Esophagus (tissue), 2 donors: ENCODE results near the gene NPHS2. TPM values are rescaled to one million over a fixed set of nuclear protein-coding genes. Genes with fewer than 3 reads are reported as not detected.
A peak's percentile ranks its signal among the peaks of the same experiment; 100 is the strongest.

Experiments
- H3K27ac ChIP-seq, 2 donors: one replicate each; pipeline ENCODE4 v1.5.1; 2013; ENCODE audit warnings: low read depth in 2 of 2, mild to moderate bottlenecking in 2 of 2, inconsistent platforms in 1 of 2, low read length in 1 of 2, moderate library complexity in 1 of 2
- H3K27me3 ChIP-seq, 2 donors: one replicate each; pipeline ENCODE4 v1.6.1; 2013; ENCODE audit warnings: low read length in 2 of 2, control low read depth in 1 of 2, mild to moderate bottlenecking in 1 of 2; ENCODE audit not compliant: insufficient read depth in 2 of 2, control insufficient read depth in 1 of 2
- H3K36me3 ChIP-seq, 2 donors: one replicate each; pipeline ENCODE4 v1.6.1; 2013; ENCODE audit warnings: low read length in 1 of 2; ENCODE audit not compliant: control insufficient read depth in 2 of 2, insufficient read depth in 2 of 2
- H3K4me1 ChIP-seq, 2 donors: one replicate each; pipeline ENCODE4 v1.6.1; 2013; ENCODE audit warnings: low read length in 1 of 2; ENCODE audit not compliant: control insufficient read depth in 2 of 2, insufficient read depth in 2 of 2
- H3K4me3 ChIP-seq, 2 donors: one replicate each; pipeline ENCODE4 v1.5.1; 2013; ENCODE audit warnings: low read length in 2 of 2, mild to moderate bottlenecking in 2 of 2, low read depth in 1 of 2, moderate library complexity in 1 of 2
- H3K9me3 ChIP-seq, 2 donors: one replicate each; pipeline ENCODE4 v1.6.1; 2013; ENCODE audit warnings: mild to moderate bottlenecking in 2 of 2, low read depth in 1 of 2, low read length in 1 of 2, moderate library complexity in 1 of 2; ENCODE audit not compliant: control insufficient read depth in 2 of 2, insufficient read depth in 1 of 2
- WGBS, 2 donors: extraction: QIAGEN DNeasy Blood & Tissue Kit; methylation state at CpG; one replicate each; pipeline ENCODE4 v1.1.7; 2013; 5-methylcytosine and 5-hydroxymethylcytosine counted together
- polyA plus RNA-seq, 2 donors: library from polyadenylated mRNA; stranded (reverse); fragments of 200-250 nt; gene quantifications; one replicate each; pipeline ENCODE4 v1.2.3, GENCODE V29; 2013
- donor health status: healthy with polysubstance abuse.
- donor health status: Bipolar disorder and iron deficiency.

NPHS2 gene
- polyA plus RNA-seq, 2 donors: not detected

GRCh38 chr1:179588425-179589024 is 12.8 kb upstream of the NPHS2 start:
- H3K4me3 ChIP-seq: no peak overlapping the region
- no peaks in the 10 kb centered on the region for H3K36me3 ChIP-seq
- H3K27ac ChIP-seq: no peak overlapping the region
- H3K4me1 ChIP-seq: peaks cover 4 to 8% of the 10 kb centered on the region in 2 donors
- H3K27me3 ChIP-seq: no peaks in the 10 kb centered on the region
- WGBS, 2 donors: 87 to 91% methylated on average over 18 of the region's 18 CpGs
- peaks cover 0 to 2% of the 10 kb centered on the region in 2 donors for H3K9me3 ChIP-seq

GRCh38 chr1:179587336-179587735 is 11.6 kb upstream of the NPHS2 start:
- Histone ChIP-seq H3K4me3 (no peak overlapping the region), H3K27me3 (no peaks in the 10 kb centered on the region)

GRCh38 chr1:179586107-179586823 is 10.5 kb upstream of the NPHS2 start:
- WGBS, 2 donors: 3 to 4% methylated on average over 59 to 60 of the region's 60 CpGs
- peaks cover 0 to 4% of the 10 kb centered on the region in 2 donors for H3K4me1 ChIP-seq
- no peaks in the 10 kb centered on the region for H3K36me3 ChIP-seq
- H3K9me3 ChIP-seq: peaks cover 0 to 2% of the 10 kb centered on the region in 2 donors
- H3K27me3 ChIP-seq: no peaks in the 10 kb centered on the region
- H3K4me3 ChIP-seq: peak overlapping the region; percentile 12 to 32
- H3K27ac ChIP-seq: peak overlapping the region; percentile 6 to 42

More at GRCh38 chr1:179587336-179587735, 11.6 kb upstream of the NPHS2 start:
- Histone ChIP-seq H3K4me1 (peaks cover 4 to 8% of the 10 kb centered on the region in 2 donors), H3K27ac (no peak overlapping the region), H3K36me3 (no peaks in the 10 kb centered on the region), H3K9me3 (peaks cover 0 to 2% of the 10 kb centered on the region in 2 donors)
- WGBS, 2 donors: 88 to 93% methylated on average over 6 of the region's 6 CpGs

DNA sequence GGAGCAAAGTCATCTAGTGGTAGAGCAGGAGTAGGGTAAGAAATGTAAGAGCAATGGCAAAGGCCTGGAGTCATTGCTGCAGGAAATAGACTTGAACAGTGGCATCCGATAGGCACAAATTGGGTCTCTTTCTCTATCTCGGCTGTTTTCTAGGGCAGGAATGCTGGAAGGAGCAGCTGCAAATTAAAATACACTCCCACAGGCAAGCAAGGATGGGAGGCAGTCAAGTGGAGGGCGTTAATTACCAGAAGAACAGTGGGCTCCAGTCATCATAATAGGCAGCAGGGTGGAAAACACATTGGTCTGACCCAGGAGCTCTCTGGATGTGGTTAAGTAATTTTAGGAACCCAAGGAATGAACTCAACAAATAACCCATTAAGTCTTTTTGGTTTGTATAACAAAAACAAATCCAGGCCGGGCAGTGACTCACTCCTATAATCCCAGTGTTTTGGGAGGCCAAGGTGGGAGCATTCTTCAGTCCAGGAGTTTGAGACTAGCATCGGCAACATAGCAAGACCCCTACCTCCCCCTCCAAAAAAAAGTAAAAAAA is 8.1 kb upstream of the NPHS2 start:
- Histone ChIP-seq H3K4me3 (no peak overlapping the region), H3K27ac (no peak overlapping the region), H3K27me3 (no peaks in the 10 kb centered on the region), H3K36me3 (no peaks in the 10 kb centered on the region), H3K9me3 (peaks cover 0 to 2% of the 10 kb centered on the region in 2 donors), H3K4me1 (peaks cover 0 to 4% of the 10 kb centered on the region in 2 donors)
- WGBS, 2 donors: 86 to 90% methylated on average over 5 of the region's 5 CpGs

DNA sequence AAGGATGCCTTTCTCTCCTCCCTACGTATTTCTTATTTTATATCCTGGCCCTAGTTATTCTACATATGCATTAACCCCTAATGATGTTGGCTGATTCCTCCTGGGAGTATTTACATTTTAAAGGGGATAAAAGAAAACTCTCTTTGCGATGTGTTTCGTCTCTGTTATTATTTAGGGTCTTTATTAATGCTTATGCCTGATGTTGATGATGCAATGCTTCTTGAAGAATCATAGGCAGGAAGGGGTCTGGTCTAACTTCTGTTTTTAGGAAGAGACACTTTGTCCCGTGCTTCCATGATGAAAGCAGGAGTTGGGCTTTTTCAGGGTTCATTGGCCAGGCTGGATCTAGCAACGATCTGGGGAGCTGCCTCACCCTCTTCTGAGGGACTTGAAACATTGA is 761 bp upstream of the NPHS2 start:
- 32 to 40% methylated on average over 5 of the region's 5 CpGs for WGBS, 2 donors
- Histone ChIP-seq H3K36me3 (no peaks in the 10 kb centered on the region), H3K4me3 (no peak overlapping the region), H3K9me3 (peaks cover 0 to 3% of the 10 kb centered on the region in 2 donors), H3K4me1 (no peaks in the 10 kb centered on the region), H3K27me3 (peaks cover 2 to 10% of the 10 kb centered on the region in 2 donors), H3K27ac (no peak overlapping the region)

DNA sequence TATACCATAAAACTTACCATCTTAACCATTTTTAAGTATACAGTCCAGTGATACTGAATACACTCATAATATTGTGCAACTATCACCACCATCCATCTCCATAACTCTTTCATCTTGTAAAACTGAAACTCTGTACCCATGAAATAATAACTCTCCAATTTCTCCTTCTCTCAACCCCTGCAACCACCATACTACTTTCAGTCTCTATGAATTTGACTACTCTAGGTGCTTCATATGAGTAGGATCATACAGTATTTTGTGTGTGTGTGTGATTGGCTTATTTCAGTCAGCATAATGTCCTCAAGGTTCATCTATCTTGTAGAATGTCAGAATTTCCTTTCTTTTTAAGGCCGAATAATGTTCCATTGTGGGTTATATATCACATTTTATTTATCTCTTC is 17.7 kb downstream of the NPHS2 start:
- H3K4me1 ChIP-seq: no peaks in the 10 kb centered on the region
- no peaks in the 10 kb centered on the region for H3K27me3 ChIP-seq
- H3K27ac ChIP-seq: no peak overlapping the region
- no peak overlapping the region for H3K4me3 ChIP-seq
- 88 to 95% methylated on average over 1 of the region's 1 CpG for WGBS, 2 donors
- H3K36me3 ChIP-seq: no peaks in the 10 kb centered on the region
- H3K9me3 ChIP-seq: no peaks in the 10 kb centered on the region

DNA sequence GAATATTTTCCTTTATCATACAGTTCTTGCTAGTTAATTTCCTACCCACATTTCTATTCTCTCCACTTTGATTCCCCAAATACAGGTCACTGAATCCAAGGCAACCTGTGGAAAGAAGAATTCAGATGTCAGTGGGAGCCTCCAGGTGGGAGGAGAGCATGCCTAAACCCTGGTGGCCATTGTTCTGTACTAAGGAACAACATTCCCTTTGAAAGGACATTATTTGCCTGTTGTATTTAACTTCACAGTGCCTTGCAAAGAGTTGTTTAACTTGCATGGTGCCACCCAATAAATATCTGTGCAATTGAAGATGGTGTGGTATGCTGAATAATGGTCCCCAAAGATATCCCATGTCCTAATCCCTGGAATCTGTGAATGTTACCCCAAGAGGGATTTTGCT is 21.3 kb downstream of the NPHS2 start:
- no peak overlapping the region for H3K27ac ChIP-seq
- H3K4me1 ChIP-seq: no peaks in the 10 kb centered on the region
- H3K4me3 ChIP-seq: no peak overlapping the region
- H3K36me3 ChIP-seq: no peaks in the 10 kb centered on the region
- H3K27me3 ChIP-seq: no peaks in the 10 kb centered on the region
- H3K9me3 ChIP-seq: no peaks in the 10 kb centered on the region

DNA sequence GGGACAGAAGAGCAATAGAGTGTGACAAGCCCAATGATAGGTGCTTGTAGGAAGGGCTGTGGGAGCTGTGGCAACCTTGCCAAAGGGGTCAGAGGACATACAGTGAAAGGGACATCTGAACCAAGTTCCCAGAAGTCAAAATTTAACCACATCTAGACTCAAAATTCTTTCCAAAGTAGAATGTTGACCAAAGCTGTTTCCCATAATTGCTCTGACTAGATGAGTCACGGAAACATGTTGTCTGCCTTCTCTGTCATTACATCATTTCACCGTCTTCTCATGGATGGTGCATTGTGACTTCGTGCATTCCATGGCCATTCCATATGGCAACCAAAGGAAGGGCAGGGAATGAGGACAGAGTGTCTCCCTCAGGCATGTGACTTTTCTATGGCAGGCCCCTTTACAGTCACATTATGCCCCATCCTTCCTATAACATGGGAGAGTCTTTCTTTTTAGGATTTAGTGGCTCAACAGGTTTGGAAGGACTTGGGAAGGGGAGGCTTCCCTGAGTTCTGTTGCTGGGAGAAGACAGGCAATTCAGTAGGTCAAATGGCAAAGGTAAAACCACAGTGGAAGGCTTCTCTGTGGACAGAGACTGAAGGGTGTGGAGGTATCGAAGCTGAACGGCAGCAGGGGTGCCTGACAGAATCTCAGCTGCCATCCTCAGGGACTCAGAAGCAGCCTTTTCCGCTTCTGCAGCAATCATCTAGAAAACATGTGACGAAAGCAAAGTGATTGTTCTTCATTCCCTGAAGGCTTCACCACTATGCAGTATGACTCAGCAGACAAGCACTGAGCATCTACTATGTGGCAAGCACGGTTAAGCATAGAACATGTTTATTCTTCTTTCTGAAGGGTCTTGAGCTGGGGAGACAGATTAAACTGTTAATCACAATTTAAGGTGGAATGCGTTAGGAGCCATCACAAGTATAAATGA is 24.7 kb downstream of the NPHS2 start:
- Histone ChIP-seq H3K9me3 (no peaks in the 10 kb centered on the region), H3K36me3 (no peaks in the 10 kb centered on the region), H3K27ac (no peak overlapping the region), H3K27me3 (no peaks in the 10 kb centered on the region), H3K4me1 (no peaks in the 10 kb centered on the region), H3K4me3 (no peak overlapping the region)
- WGBS, 2 donors: 45 to 52% methylated on average over 9 of the region's 9 CpGs

GRCh38 chr1:179549368-179549700 is 26.4 kb downstream of the NPHS2 start:
- Histone ChIP-seq H3K4me1 (no peaks in the 10 kb centered on the region), H3K4me3 (no peak overlapping the region), H3K27ac (no peak overlapping the region), H3K27me3 (no peaks in the 10 kb centered on the region), H3K36me3 (no peaks in the 10 kb centered on the region), H3K9me3 (no peaks in the 10 kb centered on the region)
- WGBS, 2 donors: 71 to 76% methylated on average over 2 of the region's 2 CpGs
